H1 (cell line): ENCODE measurements around the gene FHIT. TPM values are rescaled to one million over a fixed set of nuclear protein-coding genes. Genes with fewer than 3 reads are reported as not detected.

Source experiments
- POU5F1 ChIP-seq: IDR thresholded peaks from 2 replicates; pipeline ENCODE4 v1.6.1; 2011; ENCODE audit warnings: low read depth, mild to moderate bottlenecking, low read length, moderate library complexity
- RBBP5 ChIP-seq: IDR thresholded peaks from 2 replicates; pipeline ENCODE4 v1.7.1; 2012; ENCODE audit warnings: low read depth, mild to moderate bottlenecking, inconsistent platforms, low read length, moderate library complexity, borderline replicate concordance
- polyA plus RNA-seq, 7 experiments: library from polyadenylated mRNA; depleted of rRNA in 3 of 7; stranded (reverse) in 5 of 7; unstranded in 2 of 7; fragments of >200 nt in 5 of 7; fragments of 200-250 nt in 2 of 7; gene quantifications; 1 replicate in 5 of 7; 2 replicates in 1 of 7; 4 replicates in 1 of 7; pipeline versions ENCODE4 v1.2.1 to v1.2.3, GENCODE V29; 2011 to 2013; ENCODE audit warnings: missing spikeins in 2 of 7, mixed read lengths in 2 of 7
- total RNA-seq: library from RNA; stranded (reverse); fragmentation: NEBNext Ultra II Directional; extraction: Animal tissue kit (Norgen Biotek cat#: 25700); gene quantifications from 2 replicates; pipeline ENCODE4 v1.2.1, GENCODE V29; 2021
- TF ChIP-seq, protein P1 (sequence below): IDR thresholded peaks from 2 replicates; pipeline ENCODE4 v1.6.1; 2012; ENCODE audit warnings: inconsistent platforms
- TF ChIP-seq, protein P2 (sequence below): IDR thresholded peaks from 2 replicates; pipeline ENCODE4 v1.6.1; 2012; ENCODE audit warnings: inconsistent platforms

Gene FHIT
- total and polyA plus RNA-seq, 2 of the 8 experiments (the other 6 are each of a cell fraction or from before 2014, with no cell fraction given) = 1.2 to 3.2 TPM

DNA sequence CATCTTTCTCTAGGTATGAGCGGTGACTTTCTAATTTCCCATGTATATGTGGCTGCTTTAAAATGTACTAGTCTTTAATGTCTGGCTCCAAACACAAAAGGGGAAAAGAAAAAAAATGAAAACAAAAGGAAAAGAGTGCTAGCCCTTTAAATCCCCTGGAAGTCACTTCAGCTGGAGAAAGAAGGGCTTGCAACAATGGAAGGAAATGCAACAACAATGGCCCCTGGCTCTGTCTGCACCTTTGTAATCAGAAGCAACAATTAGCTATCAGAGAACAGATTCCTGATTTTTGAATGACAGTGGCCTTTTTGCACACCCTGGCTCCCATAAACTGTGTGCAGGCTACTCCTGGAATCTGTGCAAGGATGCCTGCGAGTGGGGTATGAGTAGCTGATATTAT is 591.2 kb downstream of the FHIT start (continued):
- TF ChIP-seq RBBP5 (no peak), POU5F1 (no peak)
- TF ChIP-seq, protein P1, sequence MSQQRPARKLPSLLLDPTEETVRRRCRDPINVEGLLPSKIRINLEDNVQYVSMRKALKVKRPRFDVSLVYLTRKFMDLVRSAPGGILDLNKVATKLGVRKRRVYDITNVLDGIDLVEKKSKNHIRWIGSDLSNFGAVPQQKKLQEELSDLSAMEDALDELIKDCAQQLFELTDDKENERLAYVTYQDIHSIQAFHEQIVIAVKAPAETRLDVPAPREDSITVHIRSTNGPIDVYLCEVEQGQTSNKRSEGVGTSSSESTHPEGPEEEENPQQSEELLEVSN = no peak
- TF ChIP-seq, protein P2, sequence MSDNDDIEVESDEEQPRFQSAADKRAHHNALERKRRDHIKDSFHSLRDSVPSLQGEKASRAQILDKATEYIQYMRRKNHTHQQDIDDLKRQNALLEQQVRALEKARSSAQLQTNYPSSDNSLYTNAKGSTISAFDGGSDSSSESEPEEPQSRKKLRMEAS = no peak
